ENCODE data around the gene EFCAB12. TPM values are rescaled to one million over a fixed set of nuclear protein-coding genes. Genes with fewer than 3 reads are reported as not detected.

EFCAB12 gene
- total and polyA plus RNA-seq, 2 of the 8 experiments (the other 6 are each of a cell fraction or from before 2014, with no cell fraction given): 0.60 to 0.99 TPM

DNA sequence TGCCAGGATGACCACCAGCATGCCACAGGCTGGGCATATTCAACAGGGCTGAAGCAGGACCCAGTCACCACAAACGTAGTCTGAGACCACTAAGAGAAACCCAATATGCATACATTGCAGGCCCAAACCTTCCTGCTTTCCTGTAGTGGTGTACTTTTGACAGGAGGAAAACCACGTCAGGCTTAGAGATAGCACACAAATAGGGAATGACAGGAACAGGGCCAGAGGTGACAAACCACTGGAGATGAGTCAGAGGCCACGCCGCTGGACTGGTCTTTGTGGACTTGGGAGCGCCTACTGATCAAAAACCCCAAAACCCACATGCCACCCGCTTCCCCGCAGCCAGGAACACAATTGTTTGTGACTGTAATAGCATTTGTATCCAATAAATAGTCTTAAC is 3.6 kb upstream of the EFCAB12 start:
- Histone ChIP-seq H3K27me3 (replicated peaks in 1 of 4; ENCODE audit: control insufficient read depth in 3 of 4, extremely low read depth in 1 of 4, insufficient read depth in 3 of 4, low read length in 3 of 4) (peaks cover 0 to 9% (median 8%) of the 10 kb centered on the region in 4 experiments; a peak in 5 of 7 replicates), H2BK120ac (replicated peaks; ENCODE audit: low read depth, low read length) (no peak overlapping the region), H3K14ac (ENCODE audit: insufficient read length) (no peak overlapping the region), H4K20me1 (replicated peaks in 1 of 2; ENCODE audit: control insufficient read depth in 1 of 2, insufficient read depth in 2 of 2, low read length in 2 of 2) (peaks cover 0 to 1% of the 10 kb centered on the region in 2 experiments), H2BK5ac (ENCODE audit: low read depth, low read length) (no peak overlapping the region), H3K27ac (ENCODE audit: low read depth, low read length) (no peak overlapping the region), H3K4me2 (ENCODE audit: insufficient read depth in 1 of 2, low read depth in 2 of 2, low read length in 2 of 2) (no peak overlapping the region), H3K9me3 (ENCODE audit: insufficient read depth in 2 of 2, low read depth in 1 of 2, low read length in 1 of 2) (no peaks in the 10 kb centered on the region), H2BK15ac (ENCODE audit: low read length) (no peak overlapping the region), H2AFZ (ENCODE audit: low read length) (no peak overlapping the region), H2AK5ac (ENCODE audit: low read depth, low read length) (no peak overlapping the region), H3K36me3 (ENCODE audit: control insufficient read depth in 2 of 4, insufficient read depth in 4 of 4, low read length in 3 of 4) (peaks cover 21 to 60% (median 42%) of the 10 kb centered on the region in 4 experiments), H3K23ac (ENCODE audit: insufficient read length) (no peak overlapping the region), H3K79me2 (ENCODE audit: control insufficient read depth in 1 of 2, insufficient read depth in 2 of 2, low read length in 2 of 2) (peaks cover 0 to 13% of the 10 kb centered on the region in 2 experiments; a peak in 2 of 4 replicates), H3K18ac (ENCODE audit: extremely low read depth, low read length) (no peak overlapping the region), H4K8ac (ENCODE audit: extremely low read depth, insufficient read depth, low read length) (no peak overlapping the region), H3K9ac (replicated peaks in 1 of 4; ENCODE audit: extremely low read depth in 1 of 4, low read depth in 3 of 4, low read length in 3 of 4) (no peak overlapping the region), H2BK20ac (ENCODE audit: low read length) (no peak overlapping the region), H3K56ac (replicated peaks; ENCODE audit: insufficient read length, low read depth, low read length) (no peak overlapping the region), H3K23me2 (ENCODE audit: low read depth, low read length) (peaks cover 3% of the 10 kb centered on the region), H3K79me1 (ENCODE audit: low read depth, low read length) (no peaks in the 10 kb centered on the region), H4K5ac (ENCODE audit: insufficient read length, low read depth, low read length) (no peak overlapping the region), H3K4me1 (replicated peaks in 1 of 4; ENCODE audit: control insufficient read depth in 3 of 4, insufficient read depth in 4 of 4, low read length in 3 of 4) (peaks cover 5 to 19% (median 8%) of the 10 kb centered on the region in 4 experiments), H4K91ac (replicated peaks; ENCODE audit: insufficient read length, low read length) (no peak overlapping the region), H3K4me3 (ENCODE audit: extremely low read depth in 1 of 4, insufficient read depth in 2 of 4, low read depth in 3 of 4, low read length in 4 of 4) (no peak overlapping the region), H3K4ac (replicated peaks; ENCODE audit: insufficient read length, low read depth, low read length) (no peak overlapping the region), H2BK12ac (ENCODE audit: low read depth, low read length) (no peak overlapping the region)
- no peak for FAIRE-seq
- 98% methylated on average over 7 of the region's 7 CpGs; no CpG with 5 or more reads in 1 of the 2 experiments for WGBS, 2 experiments (ENCODE audit: extremely low coverage in 1 of 2, insufficient coverage in 1 of 2, insufficient read length in 1 of 2, insufficient replicate concordance in 2 of 2, low coverage in 1 of 2, low lambda C conversion rate in 2 of 2, missing lambda C conversion rate in 1 of 2)
- DNase-seq (ENCODE audit: low read depth in 1 of 2, low spot score in 2 of 2): no peak
- CTCF ChIA-PET (ENCODE audit: partially characterized antibody): interaction anchor here (1.4 to 2.8 kb wide), 2 partner anchors 16 to 49 kb away, joined by 4 to 10 read pairs; no protein-coding TSS in a partner anchor
- TF ChIP-seq TCF12 (IDR thresholded peaks at IDR 0.05; ENCODE audit: low read depth, low read length) (no peak), YY1 (IDR thresholded peaks at IDR 0.05; ENCODE audit: low read depth, low read length) (no peak), ASH2L (IDR thresholded peaks at IDR 0.05; ENCODE audit: low read length) (no peak), EP300 (IDR thresholded peaks at IDR 0.05; ENCODE audit: borderline replicate concordance in 1 of 2, low read depth in 2 of 2, low read length in 2 of 2) (no peak), CREB1 (IDR thresholded peaks at IDR 0.05) (no peak), RBBP5 (IDR thresholded peaks at IDR 0.05; ENCODE audit: borderline replicate concordance, low read depth, low read length) (no peak), EGR1 (IDR thresholded peaks at IDR 0.05; ENCODE audit: borderline replicate concordance, low read depth, low read length) (no peak), CBX8 (IDR thresholded peaks at IDR 0.05; ENCODE audit: borderline replicate concordance, low read depth, low read length) (no peak)
- TF ChIP-seq, protein P1, sequence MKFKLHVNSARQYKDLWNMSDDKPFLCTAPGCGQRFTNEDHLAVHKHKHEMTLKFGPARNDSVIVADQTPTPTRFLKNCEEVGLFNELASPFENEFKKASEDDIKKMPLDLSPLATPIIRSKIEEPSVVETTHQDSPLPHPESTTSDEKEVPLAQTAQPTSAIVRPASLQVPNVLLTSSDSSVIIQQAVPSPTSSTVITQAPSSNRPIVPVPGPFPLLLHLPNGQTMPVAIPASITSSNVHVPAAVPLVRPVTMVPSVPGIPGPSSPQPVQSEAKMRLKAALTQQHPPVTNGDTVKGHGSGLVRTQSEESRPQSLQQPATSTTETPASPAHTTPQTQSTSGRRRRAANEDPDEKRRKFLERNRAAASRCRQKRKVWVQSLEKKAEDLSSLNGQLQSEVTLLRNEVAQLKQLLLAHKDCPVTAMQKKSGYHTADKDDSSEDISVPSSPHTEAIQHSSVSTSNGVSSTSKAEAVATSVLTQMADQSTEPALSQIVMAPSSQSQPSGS (IDR thresholded peaks at IDR 0.05; ENCODE audit: low read length): no peak
- POLR2A ChIA-PET (ENCODE audit: partially characterized antibody): interaction anchor here (1.0 to 5.7 kb wide), 2 partner anchors 8 to 16 kb away, joined by 3 to 61 read pairs; partner anchors contain the start of genes IFT122 and MBD4

Data from H1 (cell line).